Cerebellar cortex (tissue), 1 donor: Measurements from ENCODE around the gene SPTLC2.
A peak's percentile ranks its signal among the peaks of the same experiment; 100 is the strongest.

Source experiments
- DNase-seq: peaks from one replicate; pipeline ENCODE4 v3.0.0-alpha.2; 2015; ENCODE audit warnings: low spot score

The SPTLC2 gene

DNA sequence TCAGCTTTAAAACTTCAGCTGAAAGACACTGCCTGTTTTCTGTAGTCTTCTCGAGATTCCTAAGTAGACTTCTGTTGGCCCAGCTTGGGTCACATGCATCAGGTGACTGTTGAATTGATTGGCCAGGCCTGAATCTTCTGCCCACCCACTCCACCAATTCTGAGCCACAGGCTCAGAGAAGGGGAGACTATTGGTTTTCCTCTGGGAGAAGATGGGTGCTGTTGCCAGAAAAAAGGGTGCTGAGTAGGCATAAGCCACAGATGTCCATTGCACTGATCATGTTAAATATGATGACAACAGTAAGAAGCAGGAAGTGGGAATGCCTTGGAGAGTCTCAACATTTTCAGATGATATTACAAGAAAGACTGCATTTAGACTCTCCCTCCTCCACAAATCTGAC, 6.8 kb upstream of the SPTLC2 start:
- no peak for DNase-seq

DNA sequence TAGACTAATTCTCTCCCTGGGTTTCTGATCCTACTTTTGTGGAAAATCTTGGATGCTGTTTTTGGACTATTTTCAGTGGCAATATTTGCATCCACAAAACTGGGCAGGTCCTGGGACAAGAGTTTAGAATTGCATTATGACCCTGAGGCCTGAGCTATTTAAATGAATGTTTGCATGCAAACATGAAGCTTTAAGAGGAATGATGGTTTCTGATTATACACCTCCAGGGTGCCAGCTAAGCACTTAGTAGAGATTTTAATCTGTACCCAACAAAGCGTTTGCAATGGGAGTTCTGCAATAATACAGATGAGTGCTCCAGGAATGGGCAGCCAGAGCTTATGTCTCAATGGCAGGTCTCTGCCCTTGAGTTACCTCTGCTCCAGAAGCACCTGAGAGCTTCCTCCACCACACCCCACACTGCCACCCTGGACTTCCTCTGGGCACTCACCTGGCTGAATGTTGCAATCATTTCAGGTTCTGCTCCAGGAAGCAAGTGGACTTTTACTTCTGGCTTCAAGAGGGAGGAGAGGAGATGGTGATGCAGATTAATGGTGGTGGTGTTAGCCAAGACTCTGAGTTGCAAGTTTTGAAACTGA, 6.0 kb upstream of the SPTLC2 start:
- no peak for DNase-seq

GRCh38 chr14:77620222-77620870, 3.9 kb upstream of the SPTLC2 start:
- no peak for DNase-seq

DNA sequence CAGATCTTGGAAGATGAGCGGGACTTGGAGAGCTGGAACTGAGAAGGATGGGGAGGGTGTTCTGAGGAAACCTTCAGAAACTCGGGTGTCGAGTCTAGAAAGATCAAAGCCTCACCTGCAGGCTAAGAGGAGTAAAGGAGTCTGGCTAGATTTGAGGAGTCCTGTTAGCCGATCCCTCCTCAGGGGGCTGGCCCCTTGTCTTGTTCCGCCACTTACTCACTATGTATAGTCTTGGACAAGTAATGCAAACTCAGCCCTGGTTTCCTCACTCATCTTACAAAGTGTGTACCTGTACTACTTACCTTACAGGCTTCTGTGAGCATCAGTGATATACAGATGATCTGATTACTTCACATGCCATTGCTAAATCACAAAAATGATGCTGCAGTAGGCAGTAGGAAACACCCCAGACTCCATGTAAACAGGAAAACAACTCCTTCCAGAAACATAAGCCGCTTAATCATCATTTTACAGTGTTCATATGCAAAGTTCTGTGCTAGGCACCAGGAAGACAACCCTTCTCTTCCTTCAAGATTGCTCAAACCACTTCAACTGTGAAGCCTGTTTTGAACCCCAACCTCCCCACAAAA, 2.0 kb upstream of the SPTLC2 start:
- DNase-seq, result no peak

DNA sequence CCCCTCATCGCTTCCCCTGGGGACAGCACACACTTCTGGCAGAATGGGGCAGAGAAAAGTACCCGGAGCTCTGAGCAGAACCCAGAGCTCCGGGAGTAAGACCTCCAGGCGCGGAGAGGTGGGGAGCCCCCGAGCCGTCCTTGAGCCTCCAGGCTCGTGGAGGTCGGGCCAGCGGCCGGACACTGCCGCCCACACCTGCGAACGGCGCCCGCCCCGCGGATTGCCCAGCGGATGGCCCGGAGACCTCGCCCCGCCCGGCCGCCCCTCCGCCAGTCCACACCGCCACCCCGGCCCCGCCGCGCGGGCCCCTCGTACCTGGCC, 344 bp downstream of the SPTLC2 start:
- no peak for DNase-seq

GRCh38 chr14:77615361-77616132, 890 bp downstream of the SPTLC2 start:
- peak; percentile 41 for DNase-seq

DNA sequence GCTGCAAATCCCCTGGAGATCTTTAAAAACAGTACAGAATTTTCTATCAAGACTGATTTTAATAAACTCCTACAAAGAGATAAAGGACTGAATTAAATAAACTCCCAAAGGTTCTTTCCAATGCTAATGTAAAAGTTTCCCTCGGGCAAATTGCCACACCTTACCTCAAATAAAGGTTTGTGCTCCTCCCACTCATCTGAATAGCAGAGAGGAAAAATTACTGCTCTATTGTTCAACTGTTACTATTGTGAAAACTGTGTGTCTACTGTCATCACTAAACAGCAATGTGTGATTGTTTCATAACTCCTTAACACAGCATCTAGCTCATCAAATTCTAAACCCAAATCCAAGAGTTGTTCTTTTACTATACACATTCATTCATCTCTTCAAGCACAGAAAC, 3.2 kb downstream of the SPTLC2 start:
- no peak for DNase-seq

- no peak for DNase-seq
Measured at GRCh38 chr14:77612011-77612620, 4.3 kb downstream of the SPTLC2 start.

DNA sequence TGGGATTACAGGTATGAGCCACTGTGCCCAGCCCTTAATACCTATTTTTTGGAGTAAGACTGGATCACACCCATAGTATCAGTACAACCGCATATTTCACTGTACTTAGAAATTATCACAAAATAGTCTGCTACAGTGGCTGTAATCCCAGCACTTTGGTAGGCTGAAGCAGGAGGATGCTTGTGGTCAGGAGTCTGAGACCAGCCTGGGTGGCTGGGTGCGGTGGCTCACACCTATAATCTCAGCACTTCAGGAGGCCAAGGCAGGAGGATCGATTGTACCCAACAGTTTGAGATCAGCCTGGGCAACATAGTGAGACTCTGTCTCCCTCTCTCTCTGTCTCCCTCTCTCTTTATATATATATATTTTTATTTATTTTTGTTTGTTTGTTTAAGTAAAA, 5.9 kb downstream of the SPTLC2 start:
- DNase-seq, result no peak

DNA sequence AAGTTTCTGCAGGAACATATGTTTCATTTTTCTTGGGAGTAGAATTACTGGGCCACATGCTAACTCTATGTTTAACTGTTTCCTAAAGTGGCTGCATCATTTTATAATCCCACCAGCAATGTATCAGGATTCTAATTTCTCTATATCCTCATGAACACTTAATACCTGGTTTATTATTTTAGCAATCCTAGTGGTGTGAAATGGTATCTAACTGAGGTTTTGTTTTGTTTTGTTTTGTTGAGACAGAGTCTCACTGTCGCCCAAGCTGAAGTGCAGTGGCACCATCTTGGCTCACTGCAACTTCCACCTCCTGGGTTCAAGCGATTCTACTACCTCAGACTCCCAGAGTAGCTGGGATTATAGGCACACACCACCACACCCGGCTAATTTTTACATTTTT, 6.5 kb downstream of the SPTLC2 start:
- DNase-seq, result no peak

DNA sequence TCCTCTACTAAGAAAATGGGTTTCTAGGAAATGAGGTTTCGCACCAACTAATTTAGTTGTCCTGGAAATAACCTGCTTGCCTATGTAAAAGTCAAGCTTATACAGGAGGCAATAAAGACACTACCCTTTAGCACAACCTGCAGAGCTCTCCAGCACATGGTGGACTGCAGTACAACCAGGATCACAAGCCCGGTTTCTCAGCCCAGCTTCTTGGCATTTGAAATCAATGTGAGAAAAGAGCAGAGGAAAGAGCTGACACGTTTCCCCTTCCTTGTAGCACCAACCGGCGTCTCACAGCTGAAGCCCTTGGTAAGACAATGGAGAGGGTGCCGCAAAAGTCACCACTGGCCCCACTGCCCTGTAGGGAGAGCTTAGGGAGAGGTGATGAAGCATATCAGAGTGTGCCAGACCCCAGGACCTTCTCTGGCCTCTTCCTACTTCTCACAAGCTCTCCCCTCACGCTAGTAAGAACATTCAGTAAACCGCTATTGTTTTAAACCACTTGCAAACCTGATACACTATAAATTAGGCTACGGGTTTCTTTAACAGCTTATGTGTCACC, 8.6 kb downstream of the SPTLC2 start:
- no peak for DNase-seq

DNA sequence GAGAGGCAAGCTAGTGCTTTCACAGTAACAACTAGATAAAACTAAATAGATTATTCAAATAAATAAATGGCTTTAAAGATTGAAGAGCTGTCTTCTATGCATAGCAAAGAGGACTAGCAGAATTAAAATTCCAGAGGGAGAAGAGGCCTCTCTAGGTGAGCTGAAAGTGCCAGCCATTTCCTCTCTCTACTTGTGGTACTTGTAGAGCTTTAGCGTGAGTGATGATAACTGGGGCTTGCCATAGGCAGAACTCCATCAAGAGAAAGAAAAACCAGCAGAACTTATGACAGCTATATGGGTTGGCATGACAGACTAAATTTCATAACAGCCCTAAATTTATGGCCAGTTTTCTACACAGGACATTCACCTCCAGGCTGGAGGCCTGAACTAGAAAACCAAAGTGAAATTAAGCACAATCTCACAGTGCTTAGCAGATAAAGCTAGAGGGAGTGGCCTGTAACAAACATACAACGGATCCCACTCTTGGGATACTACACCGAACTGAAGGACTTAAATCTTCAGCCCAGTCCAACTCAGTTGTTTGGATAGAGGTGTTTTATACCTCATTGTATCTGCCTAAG, 11.0 kb downstream of the SPTLC2 start:
- DNase-seq, result no peak

DNA sequence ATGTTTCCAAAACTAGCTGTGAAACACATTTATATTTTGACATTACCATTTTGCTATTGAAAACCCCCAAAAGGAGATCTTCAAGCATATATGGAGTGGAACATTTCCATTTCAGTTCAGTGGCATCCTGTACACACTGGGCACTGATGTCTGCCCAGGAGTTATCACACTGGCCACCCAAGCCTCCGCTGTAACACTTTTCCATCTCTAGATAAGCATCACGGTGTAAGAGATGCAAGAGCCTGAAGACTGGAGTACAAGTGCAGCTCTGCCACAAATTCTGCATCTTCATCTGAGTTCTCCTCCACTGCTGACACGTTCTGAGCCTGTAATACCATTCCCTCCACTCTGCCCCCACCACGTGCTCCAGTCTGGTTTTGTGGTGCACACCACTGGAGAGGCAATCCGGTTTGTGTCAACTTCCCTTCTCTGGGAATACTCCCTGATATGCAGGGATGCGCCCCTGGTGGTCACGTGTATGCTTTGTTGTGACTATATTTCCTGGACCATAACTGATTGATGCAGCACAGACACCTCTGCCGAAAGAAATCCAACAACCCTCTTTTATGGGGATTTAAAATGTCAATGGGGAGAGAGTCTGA, 12.7 kb downstream of the SPTLC2 start:
- DNase-seq, result no peak

- no peak for DNase-seq
Measured at GRCh38 chr14:77603031-77603430, 13.4 kb downstream of the SPTLC2 start.

DNA sequence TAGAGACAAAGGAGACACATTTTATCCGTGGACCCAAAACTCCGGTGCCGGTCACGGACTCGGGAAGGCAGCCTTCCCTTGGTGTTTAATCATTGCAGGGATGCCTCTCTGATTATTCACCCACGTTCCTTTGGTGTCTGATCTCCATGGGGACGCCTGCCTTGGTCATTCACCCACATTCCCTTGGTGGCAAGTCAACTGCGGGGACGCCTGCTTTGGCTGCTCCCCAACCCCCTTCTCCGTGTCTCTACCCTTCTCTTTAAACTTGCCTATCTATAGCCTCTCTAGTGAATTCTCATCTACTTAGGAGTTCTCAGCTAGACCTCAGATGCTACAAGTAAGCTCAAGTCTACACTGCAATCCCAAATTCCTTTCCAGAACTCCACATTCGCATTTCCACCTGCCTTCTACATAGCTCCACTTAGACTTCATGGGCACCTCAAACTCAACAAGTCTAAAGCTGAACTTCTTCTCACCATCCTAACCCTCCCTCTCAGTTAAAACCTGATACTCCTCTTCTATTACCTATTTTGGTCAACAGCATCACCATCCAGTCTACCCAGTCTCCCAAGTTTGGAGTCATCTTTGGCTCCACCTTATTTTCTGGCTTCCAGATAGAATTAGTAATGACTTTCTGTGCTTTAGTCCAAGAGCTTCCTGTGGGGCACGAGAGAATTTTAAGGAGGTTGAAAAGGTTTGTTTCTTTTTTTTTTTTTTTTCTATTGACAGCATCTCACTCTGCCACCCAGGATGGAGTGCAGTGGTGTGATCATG, 14.4 kb downstream of the SPTLC2 start:
- no peak for DNase-seq

DNA sequence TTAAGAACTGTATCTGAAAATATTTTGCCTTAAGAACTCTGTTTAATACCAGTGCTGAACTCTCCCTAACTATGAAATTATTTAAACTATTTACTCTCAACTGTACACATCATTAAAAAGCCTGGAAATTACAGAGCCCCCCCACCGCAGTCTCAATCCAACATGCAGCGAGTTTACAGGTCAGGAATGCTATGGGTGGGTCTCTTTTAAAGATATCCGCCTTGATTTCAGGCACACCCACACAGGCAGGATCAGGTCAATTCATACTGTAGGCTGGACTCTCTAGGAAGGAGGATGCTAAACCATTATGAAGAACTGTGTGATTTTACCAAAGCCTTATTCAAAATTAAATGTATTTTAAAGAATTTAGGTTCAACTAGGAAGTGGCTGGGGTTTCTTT, 16.5 kb downstream of the SPTLC2 start:
- no peak for DNase-seq

- no peak for DNase-seq
Measured at GRCh38 chr14:77598366-77599070, 17.9 kb downstream of the SPTLC2 start.

DNA sequence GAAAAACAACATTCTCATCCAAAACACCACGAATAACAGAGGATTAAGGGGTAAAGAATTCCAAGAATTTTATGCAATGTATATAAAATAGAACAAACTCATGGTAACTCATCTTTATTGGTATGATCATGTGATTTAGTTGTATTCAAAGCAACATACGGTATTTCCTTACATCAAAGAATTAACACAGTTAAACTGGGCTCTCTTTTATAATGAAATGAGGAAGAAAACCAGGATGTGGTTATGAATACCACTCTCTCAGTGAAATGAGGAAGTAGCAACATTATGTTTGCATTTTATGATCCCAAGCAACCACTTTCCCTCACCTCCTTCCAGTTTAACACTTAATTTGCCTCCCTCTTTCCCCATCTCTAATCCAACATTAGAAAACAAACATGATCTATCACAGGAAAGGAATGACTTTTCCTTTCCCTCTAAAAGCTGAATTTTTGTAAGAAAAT, 22.9 kb downstream of the SPTLC2 start:
- no peak for DNase-seq

DNA sequence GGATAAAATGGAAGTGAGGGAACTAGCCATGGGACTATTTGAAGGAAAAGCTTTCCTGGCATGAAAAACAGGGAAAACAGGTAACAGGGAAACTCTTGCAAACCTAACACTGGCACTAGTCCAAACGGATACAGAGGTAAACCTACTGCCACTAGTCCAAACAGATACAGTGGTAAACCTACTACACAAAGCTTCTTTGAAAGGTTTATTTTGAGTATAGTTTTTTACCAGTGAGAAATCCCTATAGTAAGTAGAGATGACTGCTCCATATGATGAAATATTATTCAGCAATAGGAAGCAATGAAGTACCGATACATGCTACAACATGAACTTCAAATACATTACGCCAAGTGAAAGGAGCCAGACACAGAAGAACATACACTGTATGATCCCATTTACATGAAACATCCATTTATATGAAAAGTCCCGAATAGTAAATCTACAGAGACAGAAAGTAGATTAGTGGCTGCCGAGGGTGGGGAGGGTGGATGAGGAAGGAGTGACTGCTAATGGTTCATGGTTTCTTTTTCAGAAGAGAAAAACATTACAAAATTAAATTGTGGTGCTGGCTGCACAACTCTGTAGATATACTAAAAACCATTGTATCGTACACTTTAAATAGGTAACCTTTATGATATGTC, 25.5 kb downstream of the SPTLC2 start:
- DNase-seq, result no peak

- DNase-seq, result no peak
Measured at GRCh38 chr14:77589099-77589498, 27.3 kb downstream of the SPTLC2 start.
